Esophagus muscularis mucosa (tissue), 4 donors: ENCODE results near the gene GRID2.

Experiments
- CTCF ChIP-seq, 3 experiments: fragments of 200-600 bp in 2 of 3; fragments of 450-650 bp in 1 of 3; sonication (generic) in 2 of 3; IDR thresholded peaks; one replicate each; pipeline ENCODE4 v1.5.1; 2017 to 2019; ENCODE audit warnings: antibody characterized with exemption in 3 of 3, mild to moderate bottlenecking in 2 of 3, moderate library complexity in 1 of 3
- EP300 ChIP-seq: sonication (generic); formaldehyde crosslinking; IDR thresholded peaks from one replicate; pipeline ENCODE4 v1.6.1; 2017; ENCODE audit warnings: antibody characterized with exemption
- POLR2A ChIP-seq: fragments of 450-650 bp; IDR thresholded peaks from one replicate; pipeline ENCODE4 v1.6.1; 2017; ENCODE audit warnings: antibody characterized with exemption, moderate library complexity, mild to moderate bottlenecking, low read depth
- POLR2AphosphoS5 ChIP-seq, 2 donors: sonication (generic); formaldehyde crosslinking; IDR thresholded peaks; one replicate each; pipeline ENCODE4 v1.6.1; 2017; ENCODE audit warnings: antibody characterized with exemption in 2 of 2

GRCh38 chr4:92636038-92636806 is 332.5 kb downstream of the GRID2 start:
- no peak for TF ChIP-seq EP300
- TF ChIP-seq POLR2AphosphoS5 (IDR thresholded peaks at IDR 0.05), result no peak
- TF ChIP-seq CTCF (IDR thresholded peaks at IDR 0.05), result no peak
- TF ChIP-seq POLR2A, result no peak
